ENCODE measurements around the gene GALNT13.

The GALNT13 gene

GRCh38 chr2:154331784-154332183 lies 460.1 kb downstream of the GALNT13 start:
- no peak for DNase-seq

GRCh38 chr2:154336201-154336600 lies 464.5 kb downstream of the GALNT13 start:
- DNase-seq = no peak

- DNase-seq = no peak
Observed at GRCh38 chr2:154338352-154338967, 466.7 kb downstream of the GALNT13 start.

GRCh38 chr2:154343282-154343681 lies 471.6 kb downstream of the GALNT13 start:
- DNase-seq = no peak

- no peak for DNase-seq
Observed at GRCh38 chr2:154350911-154351310, 479.2 kb downstream of the GALNT13 start.

GRCh38 chr2:154361276-154361675 lies 489.6 kb downstream of the GALNT13 start:
- DNase-seq = no peak

- no peak for DNase-seq
Observed at GRCh38 chr2:154368153-154368552, 496.4 kb downstream of the GALNT13 start.

GRCh38 chr2:154370873-154371272 lies 499.2 kb downstream of the GALNT13 start:
- no peak for DNase-seq

- no peak for DNase-seq
Observed at GRCh38 chr2:154374416-154374815, 502.7 kb downstream of the GALNT13 start.

GRCh38 chr2:154375579-154375931 lies 503.8 kb downstream of the GALNT13 start:
- no peak for DNase-seq

- no peak for DNase-seq
Observed at GRCh38 chr2:154381931-154382794, 510.4 kb downstream of the GALNT13 start.

GRCh38 chr2:154386186-154386585 lies 514.5 kb downstream of the GALNT13 start:
- DNase-seq = no peak

GRCh38 chr2:154391051-154391450 lies 519.3 kb downstream of the GALNT13 start:
- no peak for DNase-seq

- DNase-seq = no peak
Observed at GRCh38 chr2:154392256-154392655, 520.5 kb downstream of the GALNT13 start.

- DNase-seq = no peak
Observed at GRCh38 chr2:154394600-154394999, 522.9 kb downstream of the GALNT13 start.

- DNase-seq = no peak
Observed at GRCh38 chr2:154400563-154401290, 529.0 kb downstream of the GALNT13 start.

GRCh38 chr2:154402213-154402612 lies 530.5 kb downstream of the GALNT13 start:
- no peak for DNase-seq

- no peak for DNase-seq
Observed at GRCh38 chr2:154403242-154403790, 531.6 kb downstream of the GALNT13 start.

GRCh38 chr2:154408786-154409185 lies 537.1 kb downstream of the GALNT13 start:
- DNase-seq = no peak

- no peak for DNase-seq
Observed at GRCh38 chr2:154422251-154422650, 550.5 kb downstream of the GALNT13 start.

- no peak for DNase-seq
Observed at GRCh38 chr2:154425994-154426393, 554.3 kb downstream of the GALNT13 start.

- no peak for DNase-seq
Observed at GRCh38 chr2:154427453-154427852, 555.7 kb downstream of the GALNT13 start.

- no peak for DNase-seq
Observed at GRCh38 chr2:154428022-154428421, 556.3 kb downstream of the GALNT13 start.

- DNase-seq = no peak
Observed at GRCh38 chr2:154433010-154433409, 561.3 kb downstream of the GALNT13 start.

Measured in CD4-positive, alpha-beta T cell treated with Interferon alpha-2 for 1 hour (primary cell).